A673 (cell line): ENCODE measurements around the gene ARHGAP18.

Source experiments
- CTCF ChIP-seq: fragments of 300-800, 200-600 bp; sonication (generic); conservative IDR thresholded peaks from 2 replicates; pipeline ENCODE4 v1.5.1; 2017; ENCODE audit warnings: low read depth, mild to moderate bottlenecking, antibody characterized with exemption, low read length, moderate library complexity, mixed read lengths
- EZH2 ChIP-seq: fragments of 200-600 bp; sonication (generic); IDR thresholded peaks from 2 replicates; pipeline ENCODE4 v1.6.1; 2017; ENCODE audit warnings: borderline replicate concordance, low read depth, mild to moderate bottlenecking, mixed read lengths, antibody characterized with exemption, low read length; ENCODE audit not compliant: poor library complexity, severe bottlenecking

GRCh38 chr6:129736105-129736504, 26.1 kb upstream of the ARHGAP18 start:
- TF ChIP-seq CTCF (no peak), EZH2 (no peak)
